ACHN (cell line): ENCODE data around the gene ANKRD34B.
A peak's percentile ranks its signal among the peaks of the same experiment; 100 is the strongest.
"Not testable (repeated sequence)": the region's sequence is repeated elsewhere in the genome, so short reads cannot be mapped to it uniquely, and the experiment has no call there.

Experiments used
- DNase-seq: peaks from one replicate; pipeline ENCODE4 v3.0.0-alpha.2; 2015
- in situ Hi-C: cut with HindIII; loops from 2 replicates; pipeline ENCODE4 v1.10.0; 2017; ENCODE audit warnings: low sequenced_read_pairs, low pct_ligation_motif_present, low pct_unique_long_range_greater_than_20kb

ANKRD34B gene

GRCh38 chr5:80569961-80570786 lies at the start of gene ANKRD34B:
ANKRD34B (minus strand) TSS chr5:80570280; CDS start chr5:80560019, 10,261 bp downstream.
- in situ Hi-C loops, result no loop called here
- peak; percentile 41 for DNase-seq

- in situ Hi-C loops, result no loop called here
Measured at GRCh38 chr5:80619086-80619485, 49.0 kb upstream of the ANKRD34B start.

GRCh38 chr5:80618438-80618837 lies 48.4 kb upstream of the ANKRD34B start:
- in situ Hi-C loops, result no loop called here
- DNase-seq, result no peak

More at GRCh38 chr5:80619086-80619485, 49.0 kb upstream of the ANKRD34B start:
- no peak for DNase-seq

GRCh38 chr5:80615266-80615914 lies 45.3 kb upstream of the ANKRD34B start:
- DNase-seq, result no peak
- in situ Hi-C loops, result no loop called here

GRCh38 chr5:80609692-80610091 lies 39.6 kb upstream of the ANKRD34B start:
- DNase-seq, result no peak
- in situ Hi-C loops, result no loop called here

GRCh38 chr5:80608731-80609130 lies 38.7 kb upstream of the ANKRD34B start:
- in situ Hi-C loops, result no loop called here
- no peak for DNase-seq

GRCh38 chr5:80607832-80608231 lies 37.8 kb upstream of the ANKRD34B start:
- in situ Hi-C loops, result no loop called here

GRCh38 chr5:80607343-80607742 lies 37.3 kb upstream of the ANKRD34B start:
- no peak for DNase-seq
- in situ Hi-C loops, result no loop called here

More at GRCh38 chr5:80607832-80608231, 37.8 kb upstream of the ANKRD34B start:
- no peak for DNase-seq

- no peak for DNase-seq
- in situ Hi-C loops, result no loop called here
Measured at GRCh38 chr5:80600943-80601693, 31.0 kb upstream of the ANKRD34B start.

- in situ Hi-C loops, result no loop called here
Measured at GRCh38 chr5:80597500-80597899, 27.4 kb upstream of the ANKRD34B start.

GRCh38 chr5:80594810-80595209 lies 24.7 kb upstream of the ANKRD34B start:
- no peak for DNase-seq
- in situ Hi-C loops, result no loop called here

More at GRCh38 chr5:80597500-80597899, 27.4 kb upstream of the ANKRD34B start:
- DNase-seq, result no peak

GRCh38 chr5:80592761-80593160 lies 22.7 kb upstream of the ANKRD34B start:
- in situ Hi-C loops, result no loop called here

GRCh38 chr5:80592105-80592504 lies 22.0 kb upstream of the ANKRD34B start:
- in situ Hi-C loops, result no loop called here
- no peak for DNase-seq

More at GRCh38 chr5:80592761-80593160, 22.7 kb upstream of the ANKRD34B start:
- DNase-seq, result no peak

- peak; percentile 91 for DNase-seq
- in situ Hi-C loops, result no loop called here
Measured at GRCh38 chr5:80591352-80591751, 21.3 kb upstream of the ANKRD34B start.

- peak; percentile 33 for DNase-seq
- in situ Hi-C loops, result no loop called here
Measured at GRCh38 chr5:80590766-80591165, 20.7 kb upstream of the ANKRD34B start.

- DNase-seq, result no peak
- in situ Hi-C loops, result no loop called here
Measured at GRCh38 chr5:80588858-80589540, 18.9 kb upstream of the ANKRD34B start.

- DNase-seq, result no peak
- in situ Hi-C loops, result no loop called here
Measured at GRCh38 chr5:80584770-80585169, 14.7 kb upstream of the ANKRD34B start.

GRCh38 chr5:80580291-80580690 lies 10.2 kb upstream of the ANKRD34B start:
- in situ Hi-C loops, DNase-seq: not testable (repeated sequence)
